Measurements from ENCODE around the gene COX14.

Gene COX14

DNA sequence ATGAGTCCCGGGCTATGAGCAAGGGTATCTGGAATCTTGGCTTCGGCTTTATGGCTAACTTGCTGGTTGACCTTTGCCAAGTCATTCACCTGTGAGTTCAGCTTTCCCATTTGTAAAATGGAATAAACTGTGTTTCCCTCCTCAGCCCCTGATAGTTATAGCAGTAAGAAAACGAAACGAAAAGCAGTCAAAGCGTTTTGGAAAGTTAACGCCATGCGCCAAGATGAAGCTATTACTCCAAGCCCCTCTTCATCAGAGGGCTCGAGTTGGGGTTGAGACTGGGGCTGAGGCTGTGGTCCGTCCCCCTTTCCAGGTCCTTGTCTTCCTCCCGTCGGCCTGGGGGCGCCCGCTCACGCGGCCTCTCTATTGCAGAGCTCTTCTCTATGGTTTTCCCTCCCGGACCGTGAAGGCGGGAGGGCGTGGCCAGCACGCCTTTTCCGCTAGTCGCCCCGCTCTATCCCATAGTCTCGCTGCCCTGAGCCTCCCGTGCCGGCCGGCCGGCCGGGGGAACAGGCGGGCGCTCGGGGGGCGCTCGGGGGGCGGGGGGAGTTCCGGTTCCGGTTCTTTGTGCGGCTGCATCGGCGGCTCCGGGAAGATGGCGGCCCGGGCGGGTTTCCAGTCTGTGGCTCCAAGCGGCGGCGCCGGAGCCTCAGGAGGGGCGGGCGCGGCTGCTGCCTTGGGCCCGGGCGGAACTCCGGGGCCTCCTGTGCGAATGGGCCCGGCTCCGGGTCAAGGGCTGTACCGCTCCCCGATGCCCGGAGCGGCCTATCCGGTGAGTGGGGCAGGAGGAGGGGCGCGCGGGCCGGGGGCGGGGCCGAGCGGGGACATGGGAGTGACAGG is 27.0 kb upstream of the COX14 start, which contains the start of gene SMARCD1:
Gene SMARCD1 (plus strand): TSS at position 568 of the 840 bp plus-strand sequence. CDS start 28 bp downstream, at position 596.
- peak; percentile 80 for DNase-seq (ENCODE audit: low read depth)

DNA sequence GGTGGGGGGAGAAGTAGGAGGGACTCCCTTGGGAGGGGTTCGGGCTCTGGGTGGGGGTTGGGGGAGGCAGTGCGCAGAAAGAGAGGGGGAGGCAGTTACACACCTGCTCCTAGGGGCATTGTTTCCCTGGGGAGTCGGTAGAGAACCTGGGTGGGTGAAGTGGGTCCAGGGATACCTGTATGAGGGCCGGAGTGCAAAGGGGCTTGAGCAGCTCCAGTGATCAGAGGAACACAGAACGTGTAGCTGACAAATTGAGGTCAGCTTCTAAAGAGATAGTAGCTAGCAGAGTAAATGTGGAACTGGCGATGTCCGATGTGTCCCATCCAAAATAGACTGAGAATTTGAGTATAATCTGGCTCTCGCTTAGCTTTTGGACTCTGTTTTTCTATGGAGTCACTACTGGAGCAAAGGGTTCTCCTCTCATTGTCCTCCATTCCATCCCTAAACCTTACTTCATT is 26.4 kb upstream of the COX14 start:
- DNase-seq (ENCODE audit: low read depth) = no peak

- DNase-seq (ENCODE audit: low read depth) = no peak
Observed at GRCh38 chr12:50086148-50086547, 25.9 kb upstream of the COX14 start.

DNA sequence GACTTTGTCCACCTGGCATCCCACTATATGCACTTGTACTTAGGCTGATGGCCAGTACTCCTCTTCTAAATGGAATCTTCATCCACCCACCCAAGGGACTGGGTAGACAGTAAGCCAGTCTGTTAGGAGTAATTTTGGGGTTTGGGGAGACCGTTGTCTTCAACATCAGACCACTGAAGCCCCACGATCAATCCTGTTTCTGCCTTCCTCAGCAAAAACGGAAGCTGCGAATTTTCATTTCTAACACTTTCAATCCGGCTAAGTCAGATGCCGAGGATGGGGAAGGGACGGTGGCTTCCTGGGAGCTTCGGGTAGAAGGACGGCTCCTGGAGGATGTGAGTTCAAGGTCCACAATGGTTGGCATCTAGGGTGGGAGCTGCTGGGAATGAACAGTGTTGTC is 24.9 kb upstream of the COX14 start:
- DNase-seq (ENCODE audit: low read depth) = no peak

GRCh38 chr12:50087995-50088394 is 24.0 kb upstream of the COX14 start:
- no peak for DNase-seq (ENCODE audit: low read depth)

DNA sequence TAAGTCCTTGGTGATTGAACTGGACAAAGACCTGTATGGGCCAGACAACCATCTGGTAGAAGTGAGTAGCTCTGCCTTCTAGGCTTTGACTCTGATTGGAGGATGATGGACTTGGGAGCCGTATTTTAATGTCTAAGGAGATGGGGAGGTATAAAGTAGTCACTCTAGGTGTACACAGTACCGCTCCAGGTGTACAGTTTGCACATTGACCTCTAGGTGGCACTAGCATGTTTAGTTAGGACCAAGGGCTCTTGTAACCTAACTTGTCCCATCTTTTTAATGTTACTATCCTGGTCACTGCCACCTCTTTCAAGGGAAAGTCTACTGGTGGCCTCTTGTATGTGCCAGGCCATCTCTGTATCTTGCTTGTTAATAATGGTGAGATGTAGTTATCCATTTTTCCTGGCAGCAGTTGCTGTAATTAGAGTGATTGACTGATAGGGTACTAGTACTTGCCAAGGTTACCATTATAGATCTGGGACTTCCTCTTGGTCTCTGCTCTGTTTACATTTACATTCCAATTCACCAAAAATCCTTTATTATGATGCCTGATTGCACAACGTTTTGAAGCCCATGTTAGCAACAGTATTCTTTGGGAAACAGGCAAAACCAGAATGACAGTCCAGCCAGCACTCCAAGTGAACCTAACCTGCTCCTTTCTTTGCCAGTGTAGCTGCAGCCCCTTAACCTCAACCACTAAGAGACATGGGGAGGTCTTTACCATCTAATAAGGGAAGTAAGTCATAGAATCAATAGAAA is 23.3 kb upstream of the COX14 start:
- no peak for DNase-seq (ENCODE audit: low read depth)

DNA sequence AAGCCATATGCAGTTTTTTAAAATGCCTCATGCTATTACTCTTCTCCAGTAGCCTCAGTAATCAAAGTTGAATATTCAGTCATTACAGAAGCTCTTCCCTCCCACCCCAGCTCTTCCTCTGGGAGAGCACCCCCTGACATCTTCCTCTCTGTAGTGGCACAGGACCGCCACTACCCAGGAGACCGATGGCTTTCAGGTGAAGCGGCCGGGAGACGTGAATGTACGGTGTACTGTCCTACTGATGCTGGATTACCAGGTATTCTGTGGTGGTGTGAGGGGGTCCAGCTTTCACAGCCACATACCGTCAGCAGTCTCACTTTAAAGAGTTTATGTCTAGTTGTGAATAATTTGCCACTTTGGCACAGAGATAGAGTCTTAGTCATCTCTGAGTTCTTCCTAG is 22.3 kb upstream of the COX14 start:
- no peak for DNase-seq (ENCODE audit: low read depth)

DNA sequence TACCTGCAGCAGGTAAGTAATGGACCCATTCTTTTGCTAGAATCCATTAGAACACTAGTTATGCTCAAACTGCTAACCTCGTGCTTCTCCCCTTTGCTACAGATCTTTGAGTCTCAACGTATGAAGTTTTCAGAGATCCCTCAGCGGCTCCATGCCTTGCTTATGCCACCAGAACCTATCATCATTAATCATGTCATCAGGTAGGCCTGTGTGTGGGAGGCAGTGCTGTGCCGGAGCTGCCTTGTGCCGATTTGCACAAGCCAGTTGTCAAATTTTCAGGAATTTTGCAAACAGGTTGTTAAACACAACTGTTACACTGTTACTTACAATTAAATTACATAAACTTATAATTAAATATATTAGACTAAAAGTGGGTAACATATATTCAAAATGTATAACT is 21.6 kb upstream of the COX14 start:
- DNase-seq (ENCODE audit: low read depth) = no peak

DNA sequence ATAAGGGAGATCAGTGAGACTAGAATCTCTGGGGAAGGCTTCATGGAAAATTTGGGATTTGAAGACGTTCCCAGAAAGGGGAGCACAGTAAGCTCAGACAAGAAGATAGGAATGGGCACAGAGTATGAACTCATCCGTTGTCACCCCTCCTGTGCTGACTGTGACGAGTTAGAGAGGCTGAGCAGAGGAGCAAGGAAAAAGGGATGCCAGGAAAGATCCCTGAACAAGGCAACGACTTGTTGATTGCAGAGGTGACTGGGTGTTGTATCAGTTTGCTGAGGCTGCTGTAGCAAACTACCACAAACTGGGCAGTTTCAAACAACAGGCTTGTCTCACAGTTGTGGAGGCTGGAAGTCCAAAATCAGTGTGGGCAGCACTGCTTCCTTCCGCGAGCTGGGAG is 14.1 kb upstream of the COX14 start:
- DNase-seq (ENCODE audit: low read depth) = no peak

DNA sequence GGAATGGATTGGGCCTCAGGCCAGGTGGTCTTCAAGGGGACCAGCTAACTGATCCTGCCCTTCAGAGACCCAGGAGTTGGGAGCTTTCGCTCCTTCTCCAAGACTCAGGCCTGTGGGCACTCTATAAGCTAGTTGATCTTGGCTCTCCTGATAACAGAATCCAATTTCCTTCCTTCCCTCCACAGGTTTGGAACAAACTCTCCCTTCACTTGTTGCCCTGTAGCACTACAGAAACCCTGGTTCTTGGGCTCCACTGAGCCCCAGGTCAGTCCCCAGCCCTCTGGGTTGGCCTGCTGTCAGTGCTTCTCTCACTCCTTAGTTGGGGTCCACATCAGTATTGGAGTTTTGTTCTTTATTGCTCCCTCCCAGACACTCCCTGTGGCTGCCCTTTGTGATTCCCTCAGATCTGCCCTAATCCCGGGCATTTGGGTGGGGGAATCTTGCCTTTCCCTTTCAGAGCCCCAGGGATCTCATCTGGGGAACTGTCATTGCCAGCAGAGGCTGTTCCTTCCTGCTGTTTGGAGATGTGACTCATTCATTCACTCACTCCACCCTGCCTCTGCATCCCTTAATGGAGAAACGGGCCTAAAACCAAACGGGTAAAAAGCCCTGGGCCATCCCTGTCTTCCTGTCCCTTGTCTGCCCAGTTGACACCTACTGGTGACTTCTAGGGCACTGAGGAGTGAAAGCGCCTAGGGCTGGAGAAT is 12.6 kb upstream of the COX14 start:
- DNase-seq (ENCODE audit: low read depth) = no peak

GRCh38 chr12:50100561-50100960 is 11.5 kb upstream of the COX14 start:
- no peak for DNase-seq (ENCODE audit: low read depth)

DNA sequence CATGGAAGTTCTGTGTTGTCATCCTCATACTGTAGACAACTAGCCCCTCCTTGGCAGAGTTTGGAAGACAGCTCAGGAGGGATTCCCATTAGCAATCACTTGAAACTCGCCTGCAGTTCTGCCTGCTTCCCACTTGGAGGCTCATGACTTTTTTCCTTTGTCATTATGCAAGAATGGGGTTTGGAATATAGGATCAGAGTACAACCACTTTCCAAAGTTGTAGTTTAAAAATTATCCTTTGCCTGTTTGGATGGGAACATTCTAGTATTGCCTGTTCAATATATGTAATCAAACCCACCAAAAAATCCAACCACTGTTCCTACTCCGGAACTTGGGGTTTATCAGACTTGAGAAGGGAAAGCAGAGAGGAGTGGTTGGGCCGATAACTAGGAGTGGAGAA is 10.4 kb upstream of the COX14 start:
- no peak for DNase-seq (ENCODE audit: low read depth)

DNA sequence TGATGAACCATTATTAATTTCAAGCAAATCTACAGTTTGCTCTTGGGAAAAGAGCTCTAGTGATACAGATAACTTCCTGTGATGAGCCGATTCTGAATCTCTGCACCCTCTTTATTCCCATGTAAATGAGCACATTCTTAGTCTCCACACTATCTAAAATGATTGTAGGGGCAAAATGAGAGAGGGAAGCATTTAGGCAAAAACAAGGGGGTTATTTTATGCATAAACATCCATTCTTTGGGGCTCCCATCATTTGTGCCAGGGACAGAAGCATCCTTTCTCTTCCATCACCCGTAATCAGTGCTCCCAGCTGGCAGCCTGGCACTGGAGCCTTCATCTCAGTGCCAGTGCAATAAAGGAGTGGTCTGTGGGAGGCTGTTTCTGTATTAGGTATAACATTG is 9.9 kb upstream of the COX14 start:
- DNase-seq (ENCODE audit: low read depth) = no peak

DNA sequence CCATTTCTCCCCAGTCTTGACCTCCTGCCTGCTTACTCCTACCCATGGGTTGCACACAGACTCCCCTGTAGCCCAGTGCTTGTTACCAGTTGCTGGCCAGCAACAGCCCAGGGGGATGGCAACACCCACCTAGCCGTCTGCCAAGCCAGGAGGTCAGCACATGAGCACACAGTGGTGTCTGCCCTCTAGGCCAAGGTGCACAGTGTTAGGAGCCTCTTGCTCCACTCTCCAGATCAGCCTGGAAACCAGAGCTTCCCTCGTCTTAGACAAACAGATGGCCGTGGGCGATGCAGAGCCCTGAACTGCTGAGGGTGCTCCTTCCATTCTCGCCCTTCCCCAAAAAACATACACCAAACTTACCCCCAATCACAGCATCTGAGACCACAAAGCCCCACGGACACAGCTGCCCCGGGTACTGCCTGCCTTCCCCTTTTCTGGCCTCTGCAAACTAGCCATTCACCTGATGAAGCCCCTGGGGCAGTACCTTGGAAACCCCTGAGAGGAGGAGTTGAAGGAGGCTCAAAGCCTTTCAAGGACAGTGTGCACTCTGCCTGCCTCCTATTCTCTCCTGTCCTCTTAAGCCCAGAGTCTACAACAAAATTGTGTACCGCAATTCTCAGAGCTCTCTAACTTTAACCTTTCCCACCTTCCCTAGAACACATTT is 9.3 kb upstream of the COX14 start:
- DNase-seq (ENCODE audit: low read depth) = no peak

- no peak for DNase-seq (ENCODE audit: low read depth)
Observed at GRCh38 chr12:50103351-50103750, 8.7 kb upstream of the COX14 start.

- no peak for DNase-seq (ENCODE audit: low read depth)
Observed at GRCh38 chr12:50103767-50104321, 8.2 kb upstream of the COX14 start, which contains the start of gene GPD1. Gene GPD1 (plus strand): TSS chr12:50104008. CDS start chr12:50104051, 43 bp downstream.

- no peak for DNase-seq (ENCODE audit: low read depth)
Observed at GRCh38 chr12:50104417-50105366, 7.3 kb upstream of the COX14 start.

GRCh38 chr12:50105913-50106450 is 6.1 kb upstream of the COX14 start:
- DNase-seq (ENCODE audit: low read depth) = no peak

- no peak for DNase-seq (ENCODE audit: low read depth)
Observed at GRCh38 chr12:50106907-50107306, 5.1 kb upstream of the COX14 start.
